ENCODE measurements around the gene ATPAF2. TPM values are rescaled to one million over a fixed set of nuclear protein-coding genes. Genes with fewer than 3 reads are reported as not detected.

ATPAF2 gene
- total and polyA plus RNA-seq, 2 experiments from 2014 or later: 17.9 to 33.9 TPM

- no peaks in the 10 kb centered on the region for H3K9me2 ChIP-seq (replicated peaks; ENCODE audit: insufficient read depth)
- no peak for DNase-seq (ENCODE audit: low spot score)
- whole genome bisulfite sequencing (ENCODE audit: low lambda C conversion rate, missing lambda C conversion rate): 88% methylated on average over 9 of the region's 9 CpGs
These were observed 56.2 kb downstream of the ATPAF2 start for GRCh38 chr17:17982801-17983200.

DNA sequence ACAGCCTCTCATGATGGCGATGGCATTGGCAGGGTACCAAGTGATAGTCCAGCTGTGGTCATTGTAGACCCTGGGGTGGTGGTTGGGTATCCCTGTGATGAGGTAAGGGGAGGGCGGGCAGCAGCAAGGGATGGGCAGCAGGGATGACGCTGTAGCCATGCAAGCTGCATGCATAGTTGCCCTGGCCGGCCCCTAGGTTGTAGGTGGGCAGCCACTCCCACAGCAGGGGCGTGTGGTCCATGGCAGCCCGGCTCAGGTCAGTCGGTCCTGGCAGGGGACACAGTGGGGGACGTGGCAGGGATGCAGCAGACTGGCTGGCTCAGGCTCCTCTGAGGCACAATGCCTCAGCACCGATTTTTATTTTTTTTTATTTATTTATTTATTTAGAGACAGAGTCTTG is 57.6 kb downstream of the ATPAF2 start:
- no peaks in the 10 kb centered on the region for H3K36me3 ChIP-seq (replicated peaks; ENCODE audit: insufficient read depth, low read depth)

More at GRCh38 chr17:17982801-17983200, 56.2 kb downstream of the ATPAF2 start:
- H3K79me2 ChIP-seq: no peaks in the 10 kb centered on the region
- TF ChIP-seq EZH2 (IDR thresholded peaks at IDR 0.05; ENCODE audit: borderline replicate concordance) (no peak), EZH2phosphoT487 (IDR thresholded peaks at IDR 0.05; ENCODE audit: low read depth, severe bottlenecking, unreplicated experiment) (no peak), CTCF (IDR thresholded peaks at IDR 0.05; ENCODE audit: poor library complexity) (no peak)
- H3K4me2 ChIP-seq: no peak overlapping the region
- no peak overlapping the region for H2AFZ ChIP-seq
- no peaks in the 10 kb centered on the region for H3K27me3 ChIP-seq
- H3K27ac ChIP-seq: peak overlapping the region; percentile 73
- H3K36me3 ChIP-seq (replicated peaks; ENCODE audit: insufficient read depth, low read depth): no peaks in the 10 kb centered on the region
- H3K4me1 ChIP-seq (ENCODE audit: insufficient read depth): no peaks in the 10 kb centered on the region
- H3K9me3 ChIP-seq (ENCODE audit: low read depth): no peaks in the 10 kb centered on the region
- no peak overlapping the region for H3K4me3 ChIP-seq
- no peaks in the 10 kb centered on the region for H4K20me1 ChIP-seq (ENCODE audit: insufficient read depth, poor library complexity, severe bottlenecking)

DNA sequence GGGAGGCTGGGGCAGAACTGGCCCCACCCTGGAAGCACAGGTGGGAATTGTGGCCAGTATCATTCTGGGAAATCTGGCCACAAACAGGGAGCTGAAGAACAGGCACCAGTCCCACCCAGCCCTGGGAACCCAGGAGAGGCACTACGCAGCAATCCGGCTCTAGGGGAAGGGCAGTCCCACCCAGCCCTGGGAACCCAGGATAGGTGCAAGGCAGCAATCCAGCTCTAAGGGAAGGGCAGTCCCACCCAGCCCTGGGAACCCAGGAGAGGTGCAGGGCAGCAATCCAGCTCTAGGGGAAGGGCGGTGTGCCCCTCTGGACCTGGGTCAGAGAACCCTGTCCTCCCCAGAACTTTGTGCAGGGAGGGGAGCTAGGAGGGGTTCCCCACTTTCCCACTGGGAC is 59.2 kb downstream of the ATPAF2 start:
- no peaks in the 10 kb centered on the region for H4K20me1 ChIP-seq (ENCODE audit: insufficient read depth, poor library complexity, severe bottlenecking)
- no peaks in the 10 kb centered on the region for H3K9me2 ChIP-seq (replicated peaks; ENCODE audit: insufficient read depth)
- WGBS (ENCODE audit: low lambda C conversion rate, missing lambda C conversion rate): 85% methylated on average over 2 of the region's 3 CpGs
- no peaks in the 10 kb centered on the region for H3K27me3 ChIP-seq
- H3K9me3 ChIP-seq (ENCODE audit: low read depth): no peaks in the 10 kb centered on the region
- H3K4me2 ChIP-seq: no peak overlapping the region
- H2AFZ ChIP-seq: no peak overlapping the region
- H3K4me1 ChIP-seq (ENCODE audit: insufficient read depth): no peaks in the 10 kb centered on the region
- TF ChIP-seq EZH2 (IDR thresholded peaks at IDR 0.05; ENCODE audit: borderline replicate concordance): no peak
- TF ChIP-seq EZH2phosphoT487 (IDR thresholded peaks at IDR 0.05; ENCODE audit: low read depth, severe bottlenecking, unreplicated experiment): no peak
- no peak for TF ChIP-seq CTCF (IDR thresholded peaks at IDR 0.05; ENCODE audit: poor library complexity)
- no peaks in the 10 kb centered on the region for H3K79me2 ChIP-seq
- H3K36me3 ChIP-seq (replicated peaks; ENCODE audit: insufficient read depth, low read depth): no peaks in the 10 kb centered on the region
- DNase-seq (ENCODE audit: low spot score): no peak
- H3K27ac ChIP-seq: no peak overlapping the region
- no peak overlapping the region for H3K4me3 ChIP-seq

More for the DNA sequence above, 57.6 kb downstream of the ATPAF2 start:
- TF ChIP-seq EZH2phosphoT487 (IDR thresholded peaks at IDR 0.05; ENCODE audit: low read depth, severe bottlenecking, unreplicated experiment): no peak
- no peak for TF ChIP-seq CTCF (IDR thresholded peaks at IDR 0.05; ENCODE audit: poor library complexity)
- no peak for TF ChIP-seq EZH2 (IDR thresholded peaks at IDR 0.05; ENCODE audit: borderline replicate concordance)
- H2AFZ ChIP-seq: no peak overlapping the region
- no peaks in the 10 kb centered on the region for H3K27me3 ChIP-seq
- no peaks in the 10 kb centered on the region for H3K79me2 ChIP-seq
- 93% methylated on average over 9 of the region's 9 CpGs for WGBS (ENCODE audit: low lambda C conversion rate, missing lambda C conversion rate)
- no peak overlapping the region for H3K4me3 ChIP-seq
- no peaks in the 10 kb centered on the region for H3K4me1 ChIP-seq (ENCODE audit: insufficient read depth)
- no peaks in the 10 kb centered on the region for H4K20me1 ChIP-seq (ENCODE audit: insufficient read depth, poor library complexity, severe bottlenecking)
- no peak for DNase-seq (ENCODE audit: low spot score)
- no peaks in the 10 kb centered on the region for H3K9me3 ChIP-seq (ENCODE audit: low read depth)
- H3K4me2 ChIP-seq: no peak overlapping the region
- no peak overlapping the region for H3K27ac ChIP-seq
- no peaks in the 10 kb centered on the region for H3K9me2 ChIP-seq (replicated peaks; ENCODE audit: insufficient read depth)
